NOMO-1 treated with DMSO at 0.1 percent for 48 hours (cell line): ENCODE measurements around the gene ARHGEF38.

Experiments
- DNase-seq: peaks from one replicate; lab custom pipeline; 2025; ENCODE audit not compliant: unreplicated experiment; lab: John Stamatoyannopoulos, UW

ARHGEF38 gene

DNA sequence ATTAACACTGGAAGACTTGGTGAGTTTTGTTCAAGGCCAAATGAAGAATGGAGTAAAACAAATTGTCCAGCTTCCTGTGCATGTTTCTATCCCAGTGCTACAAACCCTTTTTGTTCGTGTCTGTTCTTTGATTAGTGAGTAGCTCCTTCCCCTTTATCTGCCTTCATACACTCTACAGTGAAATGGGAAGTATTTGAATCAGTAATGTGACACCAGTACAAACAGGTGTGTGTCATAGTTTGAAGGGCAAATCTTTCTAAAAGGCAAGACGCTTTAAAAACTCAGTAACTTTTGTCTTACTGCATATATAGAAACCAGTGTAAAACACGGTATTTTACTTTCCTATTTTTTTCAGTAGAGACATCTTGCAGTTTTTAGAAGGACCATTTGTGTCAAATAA, 5.9 kb downstream of the ARHGEF38 start:
- DNase-seq = peak; percentile 24

DNA sequence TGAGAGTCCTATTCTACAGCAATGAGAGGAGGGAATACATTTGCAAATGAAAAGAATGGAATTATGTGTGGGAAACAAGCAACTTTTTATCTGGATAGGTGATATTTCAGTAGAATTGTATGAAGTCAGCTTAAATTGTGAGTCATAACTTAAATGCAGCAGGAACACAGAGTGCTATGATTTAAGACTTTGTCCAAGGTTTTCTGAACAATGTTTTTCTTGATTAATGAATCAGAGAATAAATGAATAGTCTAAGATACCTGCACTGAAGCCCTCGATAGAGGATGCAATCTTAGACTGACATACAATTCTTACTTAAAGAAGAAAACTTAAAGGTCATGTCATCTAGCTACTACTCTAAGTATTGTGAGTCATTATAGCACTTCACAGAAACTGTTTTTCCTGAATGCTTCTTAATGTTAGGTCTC, 8.0 kb downstream of the ARHGEF38 start:
- no peak for DNase-seq

DNA sequence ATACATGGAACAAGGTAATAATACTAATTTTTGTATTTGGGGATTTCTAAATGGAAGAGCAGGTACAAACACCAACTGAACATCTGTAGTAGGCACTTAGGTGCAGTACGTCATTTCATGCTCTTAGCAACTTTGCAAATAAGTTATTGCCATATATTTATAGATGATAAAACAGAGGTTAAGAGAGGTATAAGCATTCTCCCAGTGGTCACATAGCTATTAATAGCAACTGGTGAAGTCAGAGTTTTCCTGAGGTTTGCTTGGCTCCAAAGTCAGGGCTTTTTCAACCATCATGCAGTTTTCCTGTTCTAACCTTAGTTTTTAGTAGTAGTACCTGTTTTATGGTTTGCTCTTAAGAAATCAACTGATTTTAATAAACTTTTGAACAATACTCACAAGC, 10.9 kb downstream of the ARHGEF38 start:
- DNase-seq = no peak

DNA sequence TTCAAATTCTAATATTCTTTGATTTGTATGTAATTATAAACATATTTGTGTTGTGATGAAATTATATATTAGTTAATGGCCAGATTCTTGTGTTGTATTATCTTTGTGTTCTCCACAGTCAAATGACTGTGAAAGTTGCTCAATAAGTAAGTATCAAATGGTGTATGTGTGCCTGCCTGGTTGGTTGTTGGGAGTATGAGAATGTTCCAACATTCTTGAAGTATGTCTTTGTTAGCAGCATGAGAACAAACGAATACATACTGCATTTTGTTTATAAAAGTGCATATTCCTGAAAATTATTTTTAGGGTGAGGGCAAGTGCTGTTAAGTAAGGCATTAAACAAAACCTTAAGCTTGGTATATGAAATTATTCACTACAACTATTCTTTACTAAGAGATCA, 16.2 kb downstream of the ARHGEF38 start:
- no peak for DNase-seq

DNA sequence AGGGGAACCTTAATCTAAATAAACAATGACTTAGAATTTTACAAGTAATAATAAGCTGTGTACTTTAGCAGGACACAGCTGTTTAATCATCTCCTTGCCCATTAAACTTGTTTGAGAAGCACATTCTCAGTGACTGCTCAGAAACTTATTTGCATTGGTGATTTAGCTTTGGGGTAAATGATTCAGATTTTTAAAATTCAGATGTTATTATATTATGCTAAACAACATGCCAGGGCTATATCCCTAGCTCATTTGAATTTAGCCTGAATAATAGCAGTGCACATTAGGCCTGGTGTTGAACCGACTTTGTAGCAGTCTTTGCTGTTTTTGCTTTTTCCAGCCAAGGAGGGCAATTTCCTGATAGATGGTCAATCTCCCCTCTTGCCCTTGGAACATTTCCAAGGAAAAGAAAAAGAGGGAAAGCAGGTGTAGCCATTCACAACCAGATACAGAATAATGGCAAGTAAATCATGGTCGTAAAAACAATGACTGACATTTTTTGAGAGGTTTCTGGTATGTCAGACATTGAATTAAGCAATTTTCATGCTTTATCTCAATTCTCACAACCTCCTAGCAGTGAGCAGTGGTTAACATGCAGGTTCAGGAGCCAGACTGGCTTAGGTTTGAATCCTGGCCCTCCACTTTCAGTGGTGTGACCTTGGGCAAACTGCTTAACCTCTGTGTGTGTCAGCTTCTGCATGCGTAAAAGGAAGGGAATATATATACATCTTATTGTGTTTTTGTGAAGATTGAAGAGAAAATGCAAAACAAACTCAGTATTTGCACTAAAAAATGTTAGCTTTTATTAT, 16.8 kb downstream of the ARHGEF38 start:
- no peak for DNase-seq

DNA sequence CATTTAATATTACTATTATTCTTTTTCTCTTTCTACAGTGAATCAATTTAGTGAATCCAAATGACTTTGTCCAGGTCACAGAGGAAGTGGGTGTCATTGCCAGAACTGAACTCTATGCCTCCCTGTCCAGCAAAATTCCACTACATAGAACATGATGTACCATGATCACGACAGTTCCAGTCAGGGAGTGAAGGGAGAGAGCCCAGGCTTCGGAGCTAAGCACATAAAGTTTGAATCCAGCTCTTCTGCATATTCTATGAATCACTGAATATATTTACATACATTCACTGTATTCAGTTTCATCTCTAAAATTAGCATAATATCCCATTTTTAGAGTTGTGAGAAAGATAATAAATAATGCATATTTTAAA, 17.4 kb downstream of the ARHGEF38 start:
- DNase-seq = no peak

DNA sequence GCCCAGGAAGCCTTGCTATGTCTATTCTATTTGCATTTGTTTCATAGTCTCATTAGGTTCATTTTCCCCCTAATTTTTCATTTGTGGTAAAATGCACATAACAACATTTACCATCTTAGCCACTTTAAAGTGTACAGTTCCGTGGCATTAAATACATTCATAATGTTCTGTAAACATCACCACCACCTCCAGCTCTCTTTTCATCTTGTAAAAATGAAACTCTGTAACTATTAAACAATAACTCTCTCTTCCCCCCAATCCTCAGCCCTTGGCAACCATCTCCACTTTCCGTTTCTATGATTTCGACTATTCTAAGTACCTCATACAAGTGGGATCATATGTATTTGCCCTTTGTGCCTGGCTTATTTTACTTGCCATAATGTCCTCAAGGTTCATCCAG, 19.9 kb downstream of the ARHGEF38 start:
- no peak for DNase-seq

DNA sequence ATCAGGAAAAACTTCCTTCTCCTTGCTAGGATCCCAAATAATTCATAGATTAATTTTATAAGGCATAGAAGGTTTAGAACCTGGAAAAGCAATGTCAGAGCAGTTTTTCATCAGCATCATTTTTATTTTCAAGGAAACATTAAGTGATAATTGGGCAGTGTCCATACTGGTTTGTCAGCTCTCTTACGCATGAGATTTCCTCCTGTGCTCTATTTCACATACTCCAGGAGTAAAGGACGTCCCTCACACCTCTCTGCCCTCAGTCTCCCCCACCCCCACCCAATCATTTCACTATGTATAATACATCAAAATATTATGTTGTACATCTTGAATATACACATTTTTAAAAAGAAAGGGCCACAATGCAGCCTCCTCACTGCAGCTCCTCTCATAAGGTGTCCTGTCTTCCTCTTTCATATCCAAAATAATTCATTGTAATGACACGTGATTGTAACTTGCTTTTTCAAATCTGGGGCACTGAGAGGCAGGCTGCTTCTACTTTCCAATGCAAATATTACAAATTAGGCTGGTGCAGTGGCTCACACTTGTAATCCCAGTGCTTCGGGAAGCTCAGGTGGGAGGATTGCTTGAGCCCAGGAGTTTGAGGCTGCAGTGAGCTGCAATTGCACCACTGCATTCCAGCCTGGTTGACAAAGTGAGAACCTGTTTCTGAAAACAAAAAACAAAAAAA, 34.4 kb downstream of the ARHGEF38 start:
- peak; percentile 52 for DNase-seq

DNA sequence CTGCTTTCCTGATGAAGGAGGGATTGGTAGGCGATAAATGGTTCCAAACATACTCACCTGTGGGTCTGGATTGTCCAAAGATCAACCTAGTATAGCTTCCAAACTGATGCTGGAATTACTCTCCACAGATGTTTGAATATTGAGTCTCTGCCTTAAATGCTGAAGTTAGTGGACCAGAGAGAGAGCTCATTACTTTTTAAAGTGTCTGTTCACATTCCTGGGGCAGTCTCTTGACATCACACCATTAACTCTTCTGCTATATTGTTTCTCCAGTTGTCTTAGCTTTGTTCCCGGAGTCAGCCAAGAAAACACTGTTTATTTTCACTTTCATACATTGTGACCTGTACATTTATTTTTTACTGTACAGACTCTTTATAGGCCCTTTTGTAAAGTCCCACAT, 35.4 kb downstream of the ARHGEF38 start:
- no peak for DNase-seq

DNA sequence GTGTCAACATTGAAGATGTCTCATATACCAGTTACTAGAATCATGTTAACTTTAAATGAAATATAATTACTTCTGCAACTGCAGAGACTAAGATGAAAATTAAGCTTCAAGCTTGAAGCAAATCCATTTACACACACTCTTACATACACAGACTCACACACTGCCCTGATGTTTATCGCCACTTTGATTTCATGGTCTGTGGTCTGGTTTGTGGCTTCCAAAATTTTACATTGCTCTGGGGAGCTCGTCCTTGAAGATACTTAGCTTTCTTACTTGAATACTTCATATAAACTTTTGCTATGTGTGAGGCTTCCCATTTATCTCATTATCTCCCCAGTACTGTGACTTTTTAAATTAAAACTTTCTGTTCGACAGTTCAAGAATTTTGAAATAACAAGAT, 35.8 kb downstream of the ARHGEF38 start:
- no peak for DNase-seq

DNA sequence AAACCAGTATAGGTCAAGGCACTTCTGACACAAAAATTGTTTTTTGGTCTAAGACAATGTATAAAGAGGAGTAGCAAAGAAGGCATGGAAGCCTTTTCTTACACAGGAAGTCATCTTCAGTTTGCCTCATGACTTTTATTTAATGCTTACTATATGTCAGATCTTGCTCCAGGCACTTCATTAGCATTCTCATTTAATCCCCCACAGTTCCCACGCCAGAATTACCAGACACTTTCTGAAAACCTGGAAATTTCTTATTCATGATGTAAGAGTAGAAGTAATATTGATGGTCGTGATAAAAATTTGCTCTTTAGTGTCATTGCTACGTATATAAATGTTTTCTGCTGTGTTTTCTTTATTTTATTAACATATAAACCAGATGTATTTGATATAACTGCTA, 39.2 kb downstream of the ARHGEF38 start:
- no peak for DNase-seq

DNA sequence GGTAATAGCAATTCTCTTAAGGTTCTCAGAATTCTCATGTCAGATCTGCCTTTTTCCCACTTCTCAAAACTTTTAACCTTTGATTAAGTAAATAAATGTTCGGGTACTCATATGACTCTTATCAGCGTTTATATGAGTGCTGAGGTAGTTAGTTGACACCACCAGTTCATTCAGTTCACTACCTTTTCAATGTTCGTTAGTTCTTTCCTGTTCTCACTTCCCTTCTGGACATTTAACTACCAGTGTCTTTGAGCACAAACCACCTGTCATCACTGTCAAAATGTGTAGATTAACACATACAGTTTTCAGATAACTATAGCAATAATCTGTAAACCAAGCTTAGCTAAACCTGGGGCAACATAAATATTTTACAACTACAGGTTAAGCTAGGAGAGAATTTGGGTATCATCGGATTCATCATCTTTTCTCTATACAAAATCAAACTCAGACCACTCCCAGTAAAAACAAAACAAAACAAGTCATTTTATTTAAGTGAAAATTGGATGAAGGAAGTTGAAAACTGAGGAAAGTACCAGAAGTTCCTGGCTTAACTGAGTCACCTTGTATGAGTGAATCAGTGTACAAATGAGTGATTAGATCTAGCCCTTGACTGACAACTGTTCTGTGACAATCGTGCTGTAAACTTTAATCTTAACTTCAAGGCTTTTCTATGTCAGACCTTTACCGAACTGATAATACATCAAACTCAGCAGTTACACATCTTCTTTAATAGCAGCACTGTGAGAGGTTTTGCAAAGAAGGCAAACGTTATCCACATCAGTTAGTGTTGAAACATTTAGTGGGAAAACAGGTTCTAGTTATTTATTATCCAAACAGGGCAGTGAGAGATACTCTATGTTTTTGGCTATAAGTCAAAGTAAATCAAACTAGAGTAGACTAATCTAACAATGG, 41.9 kb downstream of the ARHGEF38 start:
- peak; percentile 15 for DNase-seq

DNA sequence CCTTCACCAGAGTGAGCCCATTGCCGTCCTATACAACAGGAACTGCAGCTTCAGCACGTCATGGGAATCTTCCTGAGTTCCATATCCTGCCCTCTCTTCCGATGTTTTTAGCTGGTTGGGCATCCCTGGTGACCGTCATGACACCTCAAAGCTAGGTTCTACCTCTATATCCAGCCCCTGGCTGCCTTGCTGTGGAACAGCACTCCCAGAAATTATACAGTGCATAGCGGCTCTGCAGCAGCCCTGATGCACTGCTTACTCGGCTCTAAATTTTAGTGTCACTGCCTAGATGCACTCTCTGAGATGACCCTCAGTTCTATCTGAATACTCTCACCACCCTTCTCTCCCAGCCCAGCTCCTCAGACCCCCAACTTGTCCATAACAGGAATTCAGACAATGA, 44.3 kb downstream of the ARHGEF38 start:
- DNase-seq = no peak

DNA sequence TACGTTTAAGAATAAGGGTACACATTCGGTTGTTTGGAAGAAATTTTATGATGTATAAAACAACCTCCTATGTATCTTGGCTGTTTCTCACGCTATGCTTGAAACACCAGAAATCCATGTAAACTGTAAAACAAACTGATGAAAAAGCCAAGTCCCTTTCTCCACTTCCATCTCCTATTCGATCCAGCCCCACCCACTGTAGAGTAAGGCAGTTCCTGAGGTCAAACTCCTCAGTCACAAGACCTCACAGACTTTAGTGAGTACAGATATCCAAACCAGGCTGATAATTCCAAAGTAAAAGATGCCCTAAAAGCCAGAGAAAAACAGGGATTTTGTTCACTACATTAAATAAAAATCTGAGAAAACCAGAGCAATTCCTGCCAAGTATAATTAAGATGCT, 45.6 kb downstream of the ARHGEF38 start:
- DNase-seq = no peak

DNA sequence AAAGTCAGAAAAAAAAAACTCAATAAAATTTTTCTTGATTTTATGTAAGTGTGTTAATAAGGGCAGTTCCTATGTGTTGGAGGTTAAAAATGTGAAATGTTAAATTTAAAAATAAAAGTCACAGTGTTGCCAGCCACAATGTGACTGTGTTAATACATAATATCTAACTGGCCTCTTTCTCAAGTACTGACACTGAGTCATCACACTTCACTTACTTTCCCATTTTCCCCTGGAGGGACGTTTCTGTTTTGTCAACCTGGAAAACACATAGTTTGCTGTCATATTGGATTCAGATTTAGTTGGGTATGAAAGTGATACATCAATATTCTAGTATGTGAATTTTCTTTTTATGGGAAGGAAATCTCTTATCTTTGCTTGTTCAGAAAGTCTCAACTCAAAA, 46.4 kb downstream of the ARHGEF38 start:
- DNase-seq = no peak

DNA sequence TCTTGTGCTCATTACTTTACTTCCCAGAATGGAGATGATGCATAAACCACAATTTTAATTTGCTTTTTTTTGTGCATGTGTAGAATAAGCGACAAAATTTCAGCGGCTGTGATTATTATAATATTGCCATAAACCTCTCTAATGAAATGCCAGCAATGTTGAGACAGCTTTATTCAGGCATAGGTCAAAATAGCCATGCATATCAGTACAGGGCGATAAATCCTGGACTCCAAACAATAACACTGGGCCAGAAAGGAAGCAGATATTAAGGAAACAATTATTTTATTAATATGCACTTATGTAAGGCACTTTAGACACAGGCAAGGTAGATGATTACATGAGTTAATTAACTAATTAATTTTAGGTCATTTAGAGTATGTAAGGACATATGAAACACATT, 47.1 kb downstream of the ARHGEF38 start:
- DNase-seq = no peak

DNA sequence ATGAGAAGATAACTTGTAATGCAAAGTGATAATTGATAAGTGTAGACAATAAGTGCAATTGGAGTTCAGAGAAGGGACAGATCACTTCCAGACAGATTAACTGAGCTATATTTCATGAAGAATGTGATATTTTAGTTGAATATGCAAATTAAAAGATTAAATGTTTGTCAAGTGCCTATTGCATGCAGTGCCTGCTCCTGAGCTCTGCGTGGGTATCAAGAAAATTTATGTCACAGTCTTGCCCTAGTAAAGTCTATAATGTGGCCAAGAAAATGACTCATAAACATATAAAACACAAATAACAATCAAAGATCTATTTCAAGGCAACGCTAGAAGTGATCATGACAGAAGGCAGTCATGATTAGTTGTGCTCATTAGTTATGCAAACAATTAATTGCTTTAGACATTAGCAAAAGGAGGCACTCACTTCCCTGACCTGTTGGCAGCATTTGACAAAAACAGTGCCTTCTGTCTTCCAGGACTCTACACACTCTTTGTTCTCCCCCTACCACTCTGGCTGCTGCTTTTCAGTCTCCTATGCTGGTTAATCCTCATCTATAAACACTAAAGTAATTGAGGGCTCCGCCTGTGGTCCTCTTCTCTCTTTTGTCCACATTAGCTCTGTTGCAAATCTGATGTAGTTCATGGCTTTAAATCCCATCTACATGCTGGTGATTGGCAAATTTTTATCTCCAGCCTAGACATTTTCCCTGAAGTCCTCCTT, 47.7 kb downstream of the ARHGEF38 start:
- no peak for DNase-seq

DNA sequence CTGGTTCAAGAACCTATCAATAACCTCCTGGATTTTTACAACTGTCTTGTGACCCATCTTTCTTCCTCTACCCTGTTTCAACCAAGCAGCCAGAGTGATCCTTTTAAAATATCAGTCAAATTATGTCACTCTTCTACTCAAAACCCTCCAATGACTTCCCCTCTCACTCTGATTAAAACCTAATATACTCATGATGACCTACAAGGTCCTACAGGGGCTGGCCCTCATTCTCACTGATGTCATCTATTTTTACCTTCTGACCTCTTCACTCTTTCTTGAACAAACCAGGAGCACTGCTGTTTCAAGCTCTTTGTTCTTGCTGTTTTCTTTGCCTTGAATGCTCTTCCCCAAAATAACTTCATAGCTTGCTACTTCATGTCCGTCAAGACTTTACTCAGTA, 48.5 kb downstream of the ARHGEF38 start:
- DNase-seq = no peak

DNA sequence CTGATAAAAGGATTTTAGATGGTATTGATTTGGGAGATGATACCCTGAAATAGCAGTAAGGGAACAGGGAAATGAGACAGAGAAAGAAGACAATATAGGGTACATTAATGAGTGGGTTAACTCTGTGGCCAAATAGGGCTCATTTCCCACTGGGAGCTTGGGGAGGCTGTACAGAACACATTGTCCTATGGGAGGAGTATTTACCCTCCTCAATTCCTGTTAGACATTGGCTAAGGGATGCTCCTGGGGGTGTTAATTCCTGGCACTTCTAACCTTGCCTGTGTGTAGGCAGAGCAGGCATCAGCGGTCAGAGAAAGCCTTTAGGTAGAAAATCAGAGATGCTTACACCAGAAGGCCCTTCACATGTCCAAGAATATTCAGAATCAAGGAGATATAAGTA, 49.0 kb downstream of the ARHGEF38 start:
- no peak for DNase-seq

DNA sequence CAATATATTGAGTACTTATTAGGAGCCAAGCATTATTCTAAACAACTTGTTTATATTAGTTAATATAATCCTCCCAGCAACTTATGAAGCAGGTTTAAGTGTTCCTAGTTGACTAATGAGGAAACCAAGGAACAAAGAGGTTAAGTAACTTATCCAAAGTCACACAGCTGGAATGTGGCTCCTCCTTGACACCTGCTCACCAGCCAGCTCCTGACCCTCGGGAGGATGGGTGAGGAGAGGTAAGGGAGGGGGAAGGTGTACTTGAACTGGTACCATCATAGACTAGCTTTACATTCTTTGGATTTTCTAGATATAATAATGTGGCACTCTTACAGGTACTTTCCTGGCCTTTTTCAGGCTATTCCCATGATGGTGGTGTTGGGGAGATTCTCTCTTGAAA, 50.7 kb downstream of the ARHGEF38 start:
- DNase-seq = no peak

DNA sequence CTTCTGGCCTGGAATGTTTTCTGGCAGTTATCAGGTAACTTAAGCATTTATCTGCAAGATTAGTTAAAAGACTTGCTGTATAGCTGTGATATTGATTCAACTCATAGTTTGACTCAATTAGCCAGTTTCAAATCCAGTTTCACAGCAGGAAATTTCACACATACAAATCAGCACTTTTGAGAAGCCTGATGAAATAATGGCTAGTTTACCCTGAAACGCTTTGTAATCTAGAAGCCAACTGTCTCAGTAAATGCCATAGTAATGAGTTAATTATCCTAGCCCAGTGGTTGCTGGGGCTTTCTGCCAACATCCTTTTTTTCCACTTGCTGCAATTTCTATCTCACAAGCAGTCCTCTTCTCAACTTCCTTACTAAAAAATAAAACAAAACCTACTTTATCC, 53.1 kb downstream of the ARHGEF38 start:
- peak; percentile 78 for DNase-seq
